ENCODE data around the gene DOK1.
A peak's percentile ranks its signal among the peaks of the same experiment; 100 is the strongest.

Gene DOK1

DNA sequence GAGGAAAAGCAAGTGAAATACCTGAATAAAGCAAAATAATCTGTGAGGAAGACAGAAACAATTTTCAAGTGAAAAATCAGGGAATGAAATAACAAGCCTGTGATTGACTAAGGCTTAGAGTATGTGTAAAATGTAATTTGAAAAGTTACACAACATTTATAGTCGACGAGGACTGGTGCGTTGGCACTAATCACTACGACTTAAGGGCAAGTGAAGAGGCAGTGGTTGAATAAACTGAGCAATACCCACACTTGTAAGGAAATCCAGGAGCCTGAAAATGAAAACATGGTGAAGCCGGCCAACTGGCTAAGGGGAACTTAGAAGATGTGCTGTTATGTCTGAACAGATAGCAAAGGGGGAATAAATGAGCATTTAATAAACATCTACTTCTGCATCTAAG, 13.4 kb downstream of the DOK1 start:
- DNase-seq (ENCODE audit: low read depth in 2 of 2): peak; percentile 54 to 66

DNA sequence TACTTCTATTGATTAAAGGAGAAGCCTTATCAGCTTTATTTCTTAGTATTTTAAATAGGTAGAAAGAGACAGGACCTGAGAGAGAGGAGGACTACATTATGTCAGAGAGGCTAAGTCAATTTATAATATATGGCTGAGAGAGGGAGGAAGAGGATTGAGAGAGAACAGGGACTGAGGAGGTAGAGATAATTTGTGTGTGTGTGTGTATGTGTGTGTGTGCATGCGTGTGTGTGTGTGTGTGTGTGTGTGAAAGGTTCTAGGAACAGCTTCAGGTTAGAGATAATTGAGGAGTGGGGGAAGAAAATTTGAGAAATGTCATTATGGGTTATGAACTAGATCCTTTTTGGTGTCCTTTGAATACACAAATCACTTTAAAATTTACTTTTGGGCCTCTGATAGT, 15.2 kb downstream of the DOK1 start:
- DNase-seq (ENCODE audit: low read depth in 2 of 2): no peak

DNA sequence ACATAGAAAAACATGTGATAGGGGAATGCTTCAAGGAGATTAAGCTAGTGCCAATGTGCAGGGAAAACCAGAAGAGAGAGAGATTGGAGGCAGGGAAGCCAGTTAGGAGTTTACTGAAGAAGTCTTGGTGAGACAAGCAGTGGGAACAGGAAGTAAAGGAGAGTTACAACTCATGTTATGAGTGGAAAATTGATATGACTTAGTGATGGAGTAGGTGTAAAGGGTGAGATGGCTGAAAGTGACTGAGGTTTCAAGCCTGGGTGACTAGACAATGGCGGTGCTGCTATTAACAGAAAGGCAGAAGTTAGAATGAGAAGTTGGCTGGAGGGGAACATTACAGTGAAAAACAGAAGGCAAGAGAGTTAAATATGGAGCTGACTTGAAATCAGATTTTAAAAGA, 16.5 kb downstream of the DOK1 start:
- DNase-seq (ENCODE audit: low read depth in 2 of 2): no peak

DNA sequence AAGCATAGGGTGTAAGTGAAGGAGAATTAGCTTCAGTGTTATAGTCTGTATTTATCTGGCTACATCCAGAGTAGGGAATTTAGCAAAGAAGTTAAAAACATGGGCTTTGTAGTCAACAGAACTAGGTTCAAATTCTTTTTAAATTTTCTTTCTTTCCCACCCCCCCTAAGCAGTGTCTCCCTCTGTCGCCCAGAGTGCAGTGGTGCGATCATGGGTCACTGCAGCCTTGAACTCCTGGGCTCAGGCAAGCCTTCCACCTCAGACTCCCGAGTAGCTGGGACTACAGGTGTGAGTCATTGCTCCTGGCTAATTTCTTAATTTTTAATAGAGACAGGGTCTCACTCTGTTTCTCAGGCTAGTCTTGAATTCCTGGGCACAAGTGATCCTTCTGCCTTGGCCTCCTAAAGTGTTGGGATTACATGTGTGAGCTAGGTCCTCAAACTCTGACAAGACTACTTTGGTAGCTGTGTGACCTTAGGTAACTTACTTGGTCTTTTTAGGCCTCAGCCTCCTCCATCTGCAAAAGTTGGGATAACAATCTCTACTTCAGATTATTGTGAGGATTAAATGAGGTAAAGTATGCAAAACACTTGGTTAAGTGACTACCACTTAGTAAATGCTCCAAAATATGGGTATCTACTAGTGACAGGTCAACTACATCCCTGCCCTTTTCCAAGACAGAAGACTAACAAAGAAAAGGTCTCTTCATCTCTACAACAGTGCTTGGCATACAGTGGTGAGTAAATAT, 17.8 kb downstream of the DOK1 start:
- DNase-seq (ENCODE audit: low read depth in 2 of 2): no peak

DNA sequence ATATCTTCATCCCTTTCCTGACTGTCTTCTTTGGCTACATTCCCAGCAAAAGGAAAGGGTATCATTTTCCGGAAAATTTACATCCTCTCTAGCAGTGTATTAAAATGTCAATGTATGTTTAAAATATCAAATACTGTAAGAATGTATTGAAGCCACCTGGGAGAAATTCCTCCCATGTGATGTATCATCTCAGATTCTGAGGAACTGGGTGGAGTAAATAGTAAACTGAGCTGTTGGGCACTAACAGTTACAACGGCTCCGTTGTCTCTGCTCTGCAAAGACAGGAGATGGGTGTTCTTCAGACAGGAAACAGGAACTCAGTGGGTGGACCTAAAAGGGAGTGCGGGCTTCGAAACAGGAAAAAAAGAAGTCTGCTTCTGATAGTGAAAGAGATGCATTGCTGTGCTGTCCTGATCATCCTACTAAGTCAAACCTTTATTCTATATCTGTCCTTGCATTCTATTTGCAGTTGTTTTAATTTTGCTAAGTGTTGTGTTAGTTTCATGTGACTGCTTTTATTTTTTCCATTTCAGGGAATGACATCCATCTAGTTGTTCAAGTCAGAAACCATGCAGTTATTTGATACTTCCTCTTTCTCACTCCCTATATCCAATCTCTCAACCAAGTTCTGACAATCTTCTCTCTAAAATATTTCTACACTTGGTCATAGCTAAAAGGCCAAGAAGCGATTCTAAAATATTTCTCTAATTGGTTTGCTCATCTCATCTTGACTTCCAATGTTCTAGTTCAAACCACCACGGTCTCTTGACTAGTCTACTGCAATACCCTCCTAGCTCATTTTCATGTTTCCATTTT, 19.4 kb downstream of the DOK1 start:
- DNase-seq (ENCODE audit: low read depth in 2 of 2): peak; percentile 51 to 52

DNA sequence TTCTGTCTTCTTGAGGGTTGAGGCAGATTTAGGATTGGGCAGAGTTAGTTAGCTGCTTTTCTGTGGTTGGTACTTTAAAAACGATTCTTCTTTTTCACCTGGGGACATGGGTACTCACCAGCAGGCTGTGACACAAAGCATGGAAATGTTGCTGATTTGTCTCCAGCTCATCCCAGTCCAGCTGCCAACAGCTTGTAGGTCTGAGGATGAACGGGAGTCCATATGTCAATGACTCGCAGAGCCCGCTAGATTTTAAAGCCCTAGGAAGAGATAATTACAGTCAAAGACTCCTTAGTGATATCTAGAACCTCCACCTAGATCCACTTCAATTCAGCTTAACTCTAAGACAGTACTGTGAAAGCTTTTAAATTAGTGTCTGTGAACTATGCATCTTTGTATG, 20.8 kb downstream of the DOK1 start:
- no peak for DNase-seq (ENCODE audit: low read depth in 2 of 2)

DNA sequence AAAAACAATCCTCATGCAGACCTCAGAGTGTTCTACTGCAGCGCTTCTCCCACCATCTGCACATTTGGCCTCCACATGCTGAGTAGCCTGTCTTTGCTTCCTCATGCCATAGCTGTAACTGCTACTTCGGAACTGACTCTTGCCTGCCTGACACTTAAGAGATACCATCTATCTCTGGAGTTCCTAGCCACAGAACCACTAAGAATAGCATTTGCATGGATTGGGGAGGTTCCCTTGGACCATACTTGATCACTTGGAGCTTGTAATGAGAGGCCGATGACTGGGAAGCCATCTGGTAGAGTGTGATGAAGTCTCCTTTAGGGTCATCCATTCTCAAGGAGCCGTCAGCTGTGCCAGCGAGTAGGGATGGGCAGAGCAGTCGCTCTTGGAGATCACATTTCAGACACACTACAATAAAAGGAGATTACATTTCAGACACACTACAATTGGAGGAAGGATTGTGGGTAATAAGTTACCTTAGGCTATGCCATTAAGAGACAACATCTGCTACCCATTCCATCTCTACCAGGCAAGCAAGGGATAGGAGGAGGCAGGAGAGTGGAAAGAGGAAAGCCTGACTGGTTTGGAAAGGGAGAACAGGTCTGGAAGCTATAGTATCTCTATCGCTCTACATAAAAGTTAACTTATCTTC, 21.8 kb downstream of the DOK1 start:
- DNase-seq (ENCODE audit: low read depth in 2 of 2): peak; percentile 64

DNA sequence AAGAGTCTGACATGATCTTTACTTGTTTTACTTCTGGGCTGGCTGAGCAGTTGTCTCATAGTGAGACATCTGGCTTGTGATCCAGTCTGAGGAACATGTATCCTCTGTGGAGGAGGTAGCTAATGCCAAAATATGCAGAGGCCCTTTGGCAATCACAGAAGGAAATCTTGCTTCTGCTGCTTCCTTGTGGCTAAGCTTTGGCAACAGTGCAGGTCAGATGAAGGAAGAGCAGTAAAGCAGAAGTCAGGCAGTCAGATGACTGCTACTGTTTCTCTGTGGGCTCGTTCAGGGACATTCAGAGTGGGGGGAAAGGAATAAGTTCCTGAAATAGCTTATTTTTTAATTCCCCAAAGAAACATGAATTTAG, 22.3 kb downstream of the DOK1 start:
- DNase-seq (ENCODE audit: low read depth in 2 of 2): peak; percentile 77

DNA sequence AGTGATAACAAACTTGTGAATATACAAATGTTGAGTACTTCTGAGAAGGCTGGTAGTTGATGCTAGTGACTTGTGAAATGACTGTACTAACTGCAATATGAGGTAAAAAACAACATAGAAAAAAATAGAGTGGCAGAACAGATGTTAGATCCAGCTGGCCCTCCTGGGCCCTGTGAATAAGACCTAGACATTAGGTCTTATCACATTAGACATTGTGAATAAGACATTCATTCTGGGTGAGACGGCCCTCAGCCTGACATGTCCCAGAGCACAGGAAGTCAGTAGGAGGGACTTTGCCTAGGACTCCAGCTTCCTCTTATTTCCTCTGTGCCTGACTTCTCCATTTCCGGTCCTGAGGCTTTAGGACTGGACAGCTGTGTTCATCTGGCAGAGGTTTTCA, 22.9 kb downstream of the DOK1 start:
- no peak for DNase-seq (ENCODE audit: low read depth in 2 of 2)

DNA sequence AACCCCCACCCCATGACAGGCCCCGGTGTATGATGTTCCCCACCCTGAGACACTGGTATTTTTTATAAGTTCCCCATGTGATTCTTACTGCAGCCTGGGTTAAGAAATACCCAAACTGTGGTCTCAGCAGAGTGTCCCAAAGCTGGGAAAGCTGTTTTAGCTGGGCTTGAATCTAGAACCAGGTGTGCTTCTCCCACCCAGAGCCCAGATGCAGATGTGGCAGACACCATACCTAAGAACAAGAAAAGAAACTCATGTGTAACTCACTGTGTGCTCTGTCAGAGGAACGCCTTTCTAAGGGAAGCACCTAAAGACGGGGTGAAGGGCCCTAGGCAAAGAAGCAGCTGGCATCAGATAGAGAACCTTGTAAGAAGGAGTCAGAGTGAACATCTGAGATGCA, 23.9 kb downstream of the DOK1 start:
- no peak for DNase-seq (ENCODE audit: low read depth in 2 of 2)

DNA sequence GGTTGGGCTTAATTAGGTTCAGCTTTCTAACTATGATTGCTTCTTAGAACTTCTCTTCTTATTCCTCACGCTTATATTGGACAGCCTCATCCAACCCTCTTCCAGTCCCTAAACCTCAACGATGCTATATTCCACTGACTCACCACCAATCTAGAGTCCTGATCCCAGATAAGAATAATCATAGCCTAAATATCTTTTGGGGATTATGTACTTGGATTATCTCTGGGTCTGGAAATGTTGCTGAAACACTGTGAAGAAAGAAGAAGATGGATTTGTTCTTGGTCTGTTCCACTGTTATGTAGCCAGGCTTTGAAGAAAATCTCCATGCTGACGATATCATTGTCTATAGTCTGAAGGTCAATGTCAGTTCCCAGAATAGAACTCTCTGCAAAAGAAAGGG, 26.9 kb downstream of the DOK1 start:
- no peak for DNase-seq (ENCODE audit: low read depth in 2 of 2)

DNA sequence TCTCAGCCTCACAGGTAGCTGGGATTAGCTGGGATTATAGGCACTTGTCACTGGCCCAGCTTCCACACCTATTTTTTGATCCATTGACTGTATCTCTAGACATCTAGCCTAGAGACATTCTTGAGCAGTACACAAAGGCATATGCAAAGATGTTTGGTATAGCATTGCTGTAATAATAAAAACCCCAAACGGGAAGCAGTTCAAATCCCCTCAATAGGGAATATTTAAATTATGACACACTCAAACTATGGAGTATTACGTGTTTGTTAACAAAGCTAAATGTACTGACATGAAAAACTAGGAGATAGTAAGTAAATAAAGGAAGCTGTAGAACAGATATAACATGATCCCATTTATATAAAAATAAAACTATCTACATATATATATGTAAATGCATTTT, 27.7 kb downstream of the DOK1 start:
- no peak for DNase-seq (ENCODE audit: low read depth in 2 of 2)

DNA sequence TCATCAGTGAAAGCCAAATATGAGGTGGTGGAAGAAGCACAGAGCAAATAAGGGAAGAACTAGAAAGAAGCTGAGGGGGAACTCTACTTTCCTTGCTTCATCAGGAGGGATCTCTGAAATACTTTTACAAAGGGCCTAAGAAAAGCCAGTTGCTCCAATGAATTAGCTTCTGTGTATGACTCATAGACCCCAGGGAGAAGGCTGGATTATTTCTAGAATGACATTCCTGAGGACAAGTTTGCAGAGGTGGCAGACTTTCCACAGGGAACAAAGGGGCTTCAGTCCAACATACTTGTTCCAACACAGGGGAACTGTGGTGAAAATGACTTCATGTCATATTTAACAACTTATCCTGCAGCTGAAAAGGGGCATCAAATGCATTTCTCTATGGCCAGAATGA, 29.0 kb downstream of the DOK1 start:
- no peak for DNase-seq (ENCODE audit: low read depth in 2 of 2)

DNA sequence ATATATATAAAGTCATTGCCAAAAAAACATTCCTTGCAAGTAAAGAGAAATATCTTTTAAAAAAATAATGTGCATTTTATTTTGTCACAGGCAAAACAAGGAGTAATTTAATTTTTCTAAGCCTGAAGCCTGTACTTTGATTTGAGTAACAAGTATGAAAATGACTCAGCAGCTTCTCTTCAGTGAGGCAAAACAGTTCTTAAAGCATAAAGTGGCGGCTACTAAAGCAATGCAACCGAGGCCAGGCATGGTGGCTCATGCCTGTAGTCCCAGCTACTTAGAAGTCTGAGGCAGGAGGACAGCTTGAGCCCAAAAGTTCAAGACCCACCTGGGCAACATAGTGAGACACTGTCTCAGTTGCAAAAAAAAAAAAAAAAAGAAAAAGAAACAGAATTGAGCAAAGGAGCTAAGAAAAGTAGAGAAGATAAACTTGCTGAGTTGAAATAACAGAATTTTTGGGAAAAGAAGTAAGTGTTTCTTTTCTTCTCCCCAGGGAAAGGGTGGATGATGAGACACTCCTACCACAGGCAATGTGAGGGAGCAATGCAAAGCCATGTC, 29.6 kb downstream of the DOK1 start:
- no peak for DNase-seq (ENCODE audit: low read depth in 2 of 2)

DNA sequence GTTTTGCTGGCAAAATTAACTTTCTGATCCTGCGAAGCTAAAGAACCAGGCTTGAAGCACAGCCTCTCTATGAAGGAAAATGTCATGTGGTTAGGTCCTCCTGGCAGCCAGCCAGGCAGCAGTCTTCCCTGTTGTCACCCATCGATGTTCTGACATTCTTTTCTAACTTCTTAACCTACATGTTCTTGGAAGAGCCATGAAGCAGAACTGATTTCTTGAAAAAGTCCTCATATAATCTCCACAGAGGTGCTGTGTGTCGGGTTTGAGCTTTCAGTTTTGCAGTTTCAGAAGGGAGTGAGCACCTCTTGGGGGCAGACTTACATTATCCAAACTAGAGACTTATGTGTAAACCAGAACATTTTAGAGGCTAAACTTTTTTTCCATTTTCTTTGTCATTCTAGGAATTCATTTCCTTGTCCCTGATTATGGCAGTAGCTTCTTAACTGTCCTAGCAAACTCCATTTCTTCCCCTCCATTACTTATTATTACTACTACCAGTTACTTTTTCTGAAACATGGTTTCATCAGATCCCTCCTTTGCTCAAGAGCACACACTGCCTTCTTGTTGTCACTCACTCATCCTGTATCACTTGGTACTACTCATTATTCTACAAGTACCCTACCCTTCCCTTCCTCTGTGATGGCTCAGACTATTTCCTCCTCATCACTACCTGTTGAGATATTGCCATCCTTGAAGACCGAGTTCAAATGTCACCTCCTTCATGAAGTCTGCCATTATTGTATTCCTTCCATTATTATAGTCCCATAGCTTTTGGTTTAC, 31.1 kb downstream of the DOK1 start:
- DNase-seq (ENCODE audit: low read depth in 2 of 2): no peak

DNA sequence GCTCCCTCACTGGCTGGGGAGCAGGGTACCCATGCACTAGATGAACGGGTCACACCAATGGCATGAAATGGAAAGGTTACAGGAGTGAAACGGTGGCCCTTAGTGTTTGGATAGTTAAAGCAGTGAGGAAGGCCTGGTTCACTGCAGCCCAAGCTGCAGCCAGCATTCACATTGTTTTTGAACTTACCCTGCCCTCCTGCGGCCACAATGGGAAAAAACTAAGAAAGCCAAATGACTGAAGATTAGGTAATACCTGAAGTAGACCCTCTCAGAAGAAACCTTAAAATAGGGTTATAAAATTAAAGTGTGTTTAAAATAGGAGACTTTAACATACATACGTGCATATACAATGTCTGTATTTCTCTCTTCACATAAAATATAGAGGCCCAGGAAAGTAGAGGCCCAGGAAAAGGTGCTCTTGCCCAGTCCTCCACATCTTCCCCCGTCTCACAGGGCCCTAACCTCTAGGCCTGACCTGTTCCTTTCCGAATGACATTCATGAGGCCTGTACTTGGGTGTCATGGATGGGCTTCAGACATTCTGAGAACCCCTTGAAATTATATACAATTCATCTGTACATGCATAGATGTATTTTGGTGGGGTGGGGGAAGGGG, 33.3 kb downstream of the DOK1 start:
- peak in 1 of 2 experiments; percentile 33 for DNase-seq (ENCODE audit: low read depth in 2 of 2)

DNA sequence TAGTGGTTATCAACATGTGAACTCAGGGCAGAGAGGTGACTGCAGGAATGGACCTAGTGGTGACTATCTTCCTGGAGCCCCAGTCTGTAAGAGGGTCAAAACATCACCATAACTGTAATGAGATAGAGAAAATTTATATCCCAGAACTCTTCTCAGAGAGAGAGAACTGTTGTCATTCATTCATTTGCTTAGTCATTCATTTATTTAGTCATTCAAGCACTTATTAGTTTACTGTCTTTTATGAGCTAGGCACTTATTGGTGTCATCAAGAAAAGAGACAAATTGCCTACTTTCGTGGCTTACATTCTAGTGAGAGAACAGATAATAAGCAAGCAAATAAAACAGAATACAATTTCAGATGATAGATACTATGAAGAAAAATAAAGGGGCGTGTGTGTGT, 34.1 kb downstream of the DOK1 start:
- DNase-seq (ENCODE audit: low read depth in 2 of 2): no peak

DNA sequence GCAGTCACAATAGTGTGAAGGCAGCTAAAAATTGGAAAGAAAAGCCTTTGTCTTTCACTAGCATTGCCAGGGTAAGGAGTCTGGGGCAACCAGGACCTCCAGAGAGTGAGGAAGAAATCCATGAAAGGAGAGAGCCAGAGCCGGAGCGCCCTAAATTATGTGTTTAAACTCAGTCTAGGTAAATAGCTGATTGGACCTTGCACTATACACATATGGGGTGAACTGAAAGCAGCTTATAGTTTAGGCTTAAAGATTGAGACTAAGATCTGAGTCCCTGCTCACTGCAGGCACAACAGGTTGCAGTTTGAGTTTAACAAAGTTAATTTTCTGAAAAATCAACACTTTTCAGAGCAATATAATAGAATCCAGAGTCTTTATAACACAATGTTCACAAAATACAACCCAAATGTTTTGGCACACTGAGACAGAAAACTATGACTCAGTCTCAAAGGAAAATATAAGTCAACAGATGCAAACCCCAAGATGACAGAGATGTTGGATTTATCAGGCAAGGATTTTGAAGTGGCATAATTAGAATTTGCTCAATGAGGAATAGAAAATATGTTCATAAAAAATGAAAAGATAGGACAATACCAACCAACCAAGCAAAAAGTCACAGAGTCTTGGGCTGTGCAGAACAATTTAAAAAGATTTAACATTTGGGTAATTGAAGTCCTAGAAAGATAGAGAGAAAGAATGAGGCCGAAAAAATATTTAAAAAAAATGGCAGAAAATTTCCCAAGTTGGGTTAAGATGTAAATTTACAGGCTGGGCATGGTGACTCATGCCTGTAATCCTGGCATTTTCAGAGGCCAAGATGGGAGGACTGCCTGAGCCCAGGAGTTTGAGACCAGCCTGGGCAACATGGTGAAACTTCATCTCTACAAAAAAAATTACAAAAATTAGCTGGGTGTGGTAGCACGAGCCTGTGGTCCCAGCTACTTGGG, 39.6 kb downstream of the DOK1 start:
- DNase-seq (ENCODE audit: low read depth in 2 of 2): no peak

DNA sequence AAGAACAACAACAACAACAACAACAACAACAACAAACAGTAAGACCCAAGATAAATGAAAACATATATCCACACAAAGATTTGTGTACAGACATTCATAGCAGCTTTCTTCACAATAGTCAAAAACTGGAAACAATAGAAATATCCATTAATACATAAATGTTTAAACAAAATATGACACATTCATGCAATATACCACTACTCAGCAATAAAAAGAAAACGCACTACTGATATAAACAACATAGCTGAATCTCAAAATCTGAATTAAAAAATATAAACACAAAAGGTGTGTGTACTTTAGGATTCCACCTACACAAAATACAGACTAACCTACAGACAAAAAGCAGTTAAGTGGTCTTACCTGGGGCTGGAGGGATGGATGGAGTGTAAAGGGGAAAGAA, 42.1 kb downstream of the DOK1 start:
- no peak for DNase-seq (ENCODE audit: low read depth in 2 of 2)

DNA sequence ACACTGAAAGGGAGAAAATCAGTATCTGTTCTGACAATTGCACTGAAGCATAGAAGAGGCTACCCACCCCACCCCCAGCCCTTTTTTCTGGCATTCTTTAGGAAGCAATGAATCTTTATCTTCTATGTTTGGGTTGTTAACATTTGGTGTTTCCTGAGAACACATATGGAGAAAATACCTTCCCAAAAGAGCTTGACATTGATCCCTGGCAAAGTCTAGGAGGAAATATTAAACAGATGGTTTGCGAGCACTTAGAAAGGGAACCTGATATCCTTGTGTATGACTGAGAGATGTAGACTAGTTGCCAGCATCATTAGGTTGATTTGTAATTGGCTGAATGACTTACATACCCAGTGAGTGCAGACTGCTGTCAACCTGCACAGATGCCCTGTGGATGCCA, 42.9 kb downstream of the DOK1 start:
- no peak for DNase-seq (ENCODE audit: low read depth in 2 of 2)

All from fibroblast of skin of left biceps (primary cell).